Measurements from ENCODE around the gene EP400. TPM values are rescaled to one million over a fixed set of nuclear protein-coding genes. Genes with fewer than 3 reads are reported as not detected.

EP400 gene
- total RNA-seq, 4 donors from 2014 or later = 12.6 to 28.0 (median 22.8) TPM

DNA sequence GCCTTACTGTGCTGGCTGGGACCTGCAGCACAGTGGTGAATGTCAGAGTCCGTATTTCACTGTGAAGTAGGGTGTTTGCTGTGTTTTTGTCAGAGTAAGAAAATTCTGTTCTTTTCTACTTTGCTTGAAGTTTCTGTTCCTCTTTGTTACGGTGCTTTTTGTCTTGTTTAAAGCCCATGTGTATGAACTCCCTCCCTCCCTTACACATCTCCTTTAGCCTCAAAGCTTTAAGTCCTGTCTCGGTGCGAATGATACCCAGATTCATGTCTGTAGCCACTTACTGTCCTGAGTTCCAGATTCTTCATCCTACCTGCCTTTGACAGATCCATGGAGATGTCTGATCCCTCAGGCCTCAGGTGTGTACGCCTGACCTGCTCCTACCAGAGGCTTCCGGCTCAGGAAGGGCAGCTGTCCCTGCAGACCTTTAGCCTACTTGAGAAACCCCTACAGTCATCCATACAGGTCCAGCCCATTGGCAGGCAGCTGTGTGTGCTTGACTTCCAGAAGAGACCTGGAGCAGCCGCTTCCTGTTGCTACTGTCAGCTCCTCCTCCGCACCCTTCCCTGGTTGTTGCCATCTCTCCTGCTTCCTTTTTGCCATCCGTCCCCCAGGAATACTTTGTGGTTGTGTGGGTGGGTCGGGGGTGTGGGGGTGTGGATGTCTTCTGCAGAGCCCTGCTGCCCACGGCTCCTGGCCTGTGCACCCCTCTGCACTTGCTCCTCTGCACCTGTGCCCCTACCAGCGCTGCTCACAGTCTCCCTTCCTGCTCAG, 121.5 kb downstream of the EP400 start:
- H3K4me1 ChIP-seq = no peaks in the 10 kb centered on the region
- no peaks in the 10 kb centered on the region for H3K27me3 ChIP-seq
- WGBS, 2 donors (ENCODE audit: low coverage in 1 of 2) = 61 to 85% methylated on average over 5 to 11 of the region's 12 CpGs
- ATAC-seq = no peak
- TF ChIP-seq EP300 (IDR thresholded peaks at IDR 0.05) (no peak), POLR2A (IDR thresholded peaks at IDR 0.05) (no peak), POLR2AphosphoS5 (IDR thresholded peaks at IDR 0.05) (no peak)
- TF ChIP-seq, protein P1, sequence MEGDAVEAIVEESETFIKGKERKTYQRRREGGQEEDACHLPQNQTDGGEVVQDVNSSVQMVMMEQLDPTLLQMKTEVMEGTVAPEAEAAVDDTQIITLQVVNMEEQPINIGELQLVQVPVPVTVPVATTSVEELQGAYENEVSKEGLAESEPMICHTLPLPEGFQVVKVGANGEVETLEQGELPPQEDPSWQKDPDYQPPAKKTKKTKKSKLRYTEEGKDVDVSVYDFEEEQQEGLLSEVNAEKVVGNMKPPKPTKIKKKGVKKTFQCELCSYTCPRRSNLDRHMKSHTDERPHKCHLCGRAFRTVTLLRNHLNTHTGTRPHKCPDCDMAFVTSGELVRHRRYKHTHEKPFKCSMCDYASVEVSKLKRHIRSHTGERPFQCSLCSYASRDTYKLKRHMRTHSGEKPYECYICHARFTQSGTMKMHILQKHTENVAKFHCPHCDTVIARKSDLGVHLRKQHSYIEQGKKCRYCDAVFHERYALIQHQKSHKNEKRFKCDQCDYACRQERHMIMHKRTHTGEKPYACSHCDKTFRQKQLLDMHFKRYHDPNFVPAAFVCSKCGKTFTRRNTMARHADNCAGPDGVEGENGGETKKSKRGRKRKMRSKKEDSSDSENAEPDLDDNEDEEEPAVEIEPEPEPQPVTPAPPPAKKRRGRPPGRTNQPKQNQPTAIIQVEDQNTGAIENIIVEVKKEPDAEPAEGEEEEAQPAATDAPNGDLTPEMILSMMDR (IDR thresholded peaks at IDR 0.05) = no peak
- no peak overlapping the region for H3K4me3 ChIP-seq
- no peak overlapping the region for H3K27ac ChIP-seq
- peaks cover 0 to 99% of the 10 kb centered on the region in 2 donors for H3K36me3 ChIP-seq
- H3K9me3 ChIP-seq = no peaks in the 10 kb centered on the region

DNA sequence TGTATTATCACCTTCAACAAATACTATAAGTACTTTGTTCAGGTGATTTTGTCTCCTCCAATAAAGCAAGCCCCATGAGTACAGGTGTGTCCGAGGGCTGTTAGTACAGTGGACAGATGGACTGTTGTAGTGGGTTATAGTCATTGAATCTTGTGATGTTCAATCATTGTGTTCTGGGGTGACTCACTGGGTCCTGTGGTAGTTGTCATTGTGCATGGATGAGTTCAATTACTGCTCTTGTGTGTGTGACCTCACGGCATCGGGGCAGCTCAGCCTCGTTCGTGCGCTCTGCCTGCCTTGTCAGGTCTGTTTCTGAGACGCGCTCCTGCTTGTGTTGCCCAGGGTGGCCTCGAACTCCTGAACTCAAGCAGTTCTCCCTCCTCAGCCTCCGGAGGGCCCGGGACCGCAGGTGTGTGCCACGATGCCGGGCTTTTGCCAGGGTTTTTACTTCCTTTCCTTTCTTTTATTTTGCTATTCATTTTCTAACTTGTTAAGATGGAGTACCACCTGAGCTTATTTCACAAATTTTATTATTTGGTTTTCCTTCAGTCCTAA, 122.2 kb downstream of the EP400 start:
- Histone ChIP-seq H3K4me3 (no peak overlapping the region), H3K4me1 (no peaks in the 10 kb centered on the region), H3K27me3 (no peaks in the 10 kb centered on the region), H3K27ac (no peak overlapping the region), H3K36me3 (peaks cover 0 to 99% of the 10 kb centered on the region in 2 donors), H3K9me3 (no peaks in the 10 kb centered on the region)
- ATAC-seq = no peak
- TF ChIP-seq POLR2AphosphoS5 (IDR thresholded peaks at IDR 0.05) (no peak), POLR2A (IDR thresholded peaks at IDR 0.05) (no peak), EP300 (IDR thresholded peaks at IDR 0.05) (no peak)
- TF ChIP-seq, protein P1 (IDR thresholded peaks at IDR 0.05) = no peak
- WGBS, 2 donors (ENCODE audit: low coverage in 1 of 2) = 92 to 97% methylated on average over 9 to 13 of the region's 14 CpGs

DNA sequence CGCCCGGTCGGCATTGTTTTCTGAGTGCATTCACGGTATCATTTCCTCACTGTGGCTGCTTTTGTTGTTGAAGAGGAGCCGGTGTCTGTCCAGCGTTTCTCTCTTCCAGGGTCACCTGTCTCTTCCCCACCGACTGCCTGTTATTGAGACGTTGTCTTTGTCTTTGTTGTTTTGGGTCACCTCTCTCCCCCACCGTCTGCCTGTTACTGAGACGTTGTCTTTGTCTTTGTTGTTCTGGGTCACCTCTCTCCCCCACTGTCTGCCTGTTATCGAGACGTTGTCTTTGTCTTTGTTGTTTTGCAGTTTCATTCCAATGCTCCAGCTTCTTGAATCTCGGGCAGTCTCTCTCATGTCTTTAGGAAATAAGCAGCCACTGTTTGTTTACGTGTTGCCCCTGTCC, 124.5 kb downstream of the EP400 start:
- no peaks in the 10 kb centered on the region for H3K27me3 ChIP-seq
- TF ChIP-seq POLR2A (IDR thresholded peaks at IDR 0.05) (no peak), POLR2AphosphoS5 (IDR thresholded peaks at IDR 0.05) (no peak), EP300 (IDR thresholded peaks at IDR 0.05) (no peak)
- TF ChIP-seq, protein P1 (IDR thresholded peaks at IDR 0.05) = no peak
- no peak overlapping the region for H3K27ac ChIP-seq
- H3K36me3 ChIP-seq = peaks cover 0 to 97% of the 10 kb centered on the region in 2 donors
- ATAC-seq = no peak
- H3K9me3 ChIP-seq = no peaks in the 10 kb centered on the region
- H3K4me3 ChIP-seq = no peak overlapping the region
- 81 to 87% methylated on average over 8 to 9 of the region's 14 CpGs for WGBS, 2 donors (ENCODE audit: low coverage in 1 of 2)
- H3K4me1 ChIP-seq = peaks cover 0 to 14% (median 4%) of the 10 kb centered on the region in 3 donors

DNA sequence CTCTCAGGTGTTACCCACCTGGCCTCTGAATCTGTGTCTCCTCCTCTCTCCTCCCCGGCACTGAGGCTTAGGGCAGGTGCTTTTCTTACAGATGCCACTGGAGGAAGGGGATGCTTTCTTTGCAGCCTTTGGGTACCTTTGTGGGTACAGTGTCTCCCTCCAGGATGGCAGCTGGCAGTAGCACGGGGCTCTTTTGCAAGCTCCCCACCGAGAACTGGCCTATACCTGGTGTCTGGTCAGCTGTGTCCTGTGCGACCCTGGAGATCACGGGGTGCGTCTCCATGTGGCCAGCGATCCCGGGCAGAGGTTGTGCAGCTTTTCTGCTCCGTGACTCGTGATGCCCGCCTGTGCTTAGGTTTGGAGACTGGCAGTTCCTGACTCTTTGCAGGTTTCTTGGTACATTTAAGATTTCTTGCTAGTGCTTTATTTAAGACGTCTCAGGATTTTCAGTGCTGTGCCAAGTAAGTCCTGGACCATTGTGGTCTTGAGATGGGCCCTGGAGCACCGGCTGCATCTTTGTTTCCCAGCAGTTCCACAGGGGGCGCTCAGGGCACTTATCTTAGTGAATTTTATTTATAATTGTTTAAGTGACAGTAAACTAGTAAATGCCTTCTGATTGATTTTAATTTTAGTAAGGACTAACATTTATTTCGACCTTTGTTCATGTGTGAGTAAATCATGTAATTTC, 125.4 kb downstream of the EP400 start:
- H3K36me3 ChIP-seq = peaks cover 0 to 87% of the 10 kb centered on the region in 2 donors
- WGBS, 2 donors (ENCODE audit: low coverage in 1 of 2) = 86 to 87% methylated on average over 7 to 14 of the region's 15 CpGs
- ATAC-seq = no peak

More for the DNA sequence above, 125.4 kb downstream of the EP400 start:
- Histone ChIP-seq H3K27ac (no peak overlapping the region), H3K27me3 (no peaks in the 10 kb centered on the region), H3K4me3 (no peak overlapping the region), H3K9me3 (no peaks in the 10 kb centered on the region), H3K4me1 (peaks cover 0 to 14% (median 4%) of the 10 kb centered on the region in 3 donors)
- TF ChIP-seq POLR2AphosphoS5 (IDR thresholded peaks at IDR 0.05) (no peak), EP300 (IDR thresholded peaks at IDR 0.05) (no peak), POLR2A (IDR thresholded peaks at IDR 0.05) (no peak)

Measured in gastroesophageal sphincter (tissue), 4 donors.